Keratinocyte (primary cell): Measurements from ENCODE around the gene SLC1A2. TPM values are rescaled to one million over a fixed set of nuclear protein-coding genes. Genes with fewer than 3 reads are reported as not detected.

Source experiments
- DNase-seq: peaks from one replicate; pipeline ENCODE4 v3.0.0-alpha.2; 2011; ENCODE audit warnings: low read depth, missing footprints, low spot score
- FAIRE-seq: peaks from 2 replicates; lab custom pipeline; 2011; peaks lifted over from hg19 to GRCh38; lab: Jason Lieb, UNC
- H2AFZ ChIP-seq: 2 replicates; pipeline ENCODE4 v1.6.0; 2012; ENCODE audit warnings: low read length, control low read depth, inconsistent platforms; ENCODE audit not compliant: control insufficient read depth
- H3K27ac ChIP-seq: 2 replicates; pipeline ENCODE4 v1.5.1; 2011; ENCODE audit warnings: low read length; ENCODE audit not compliant: control insufficient read depth, insufficient read depth
- H3K27me3 ChIP-seq: 3 replicates; pipeline ENCODE4 v1.6.0; 2011; ENCODE audit warnings: low read length; ENCODE audit not compliant: control insufficient read depth, insufficient read depth; ENCODE audit errors: extremely low read depth
- H3K36me3 ChIP-seq, 2 experiments: 2 replicates in 1 of 2; 3 replicates in 1 of 2; pipeline ENCODE4 v1.5.1; 2011; ENCODE audit warnings: low read length in 2 of 2, mild to moderate bottlenecking in 1 of 2; ENCODE audit not compliant: control insufficient read depth in 2 of 2, insufficient read depth in 2 of 2; ENCODE audit errors: extremely low read depth in 1 of 2
- H3K4me1 ChIP-seq: 3 replicates; pipeline ENCODE4 v1.5.1; 2011; ENCODE audit warnings: low read length; ENCODE audit not compliant: control insufficient read depth, insufficient read depth; ENCODE audit errors: extremely low read depth
- H3K4me2 ChIP-seq: 3 replicates; pipeline ENCODE4 v1.6.0; 2011; ENCODE audit warnings: low read depth, low read length; ENCODE audit not compliant: control insufficient read depth, insufficient read depth; ENCODE audit errors: extremely low read depth
- H3K4me3 ChIP-seq, 3 experiments: fragments of 200-600 bp in 1 of 3; sonication (generic) in 1 of 3; 2 replicates in 2 of 3; 3 replicates in 1 of 3; pipeline ENCODE4 v1.5.1; 2011 to 2016; ENCODE audit warnings: low read length in 3 of 3, mild to moderate bottlenecking in 3 of 3, control low read depth in 2 of 3, inconsistent platforms in 1 of 3, low read depth in 1 of 3, mixed read lengths in 1 of 3, mixed run types in 1 of 3, moderate library complexity in 1 of 3; ENCODE audit not compliant: control insufficient read depth in 2 of 3, insufficient read depth in 2 of 3; ENCODE audit errors: extremely low read depth in 1 of 3
- H3K79me2 ChIP-seq: 2 replicates; pipeline ENCODE4 v1.6.0; 2012; ENCODE audit warnings: low read length; ENCODE audit not compliant: control insufficient read depth, insufficient read depth
- H3K9ac ChIP-seq: 3 replicates; pipeline ENCODE4 v1.6.0; 2011; ENCODE audit warnings: low read length; ENCODE audit not compliant: control insufficient read depth, insufficient read depth; ENCODE audit errors: extremely low read depth
- H3K9me1 ChIP-seq: 3 replicates; pipeline ENCODE4 v1.6.0; 2011; ENCODE audit warnings: low read length; ENCODE audit not compliant: control insufficient read depth, insufficient read depth; ENCODE audit errors: extremely low read depth
- H3K9me3 ChIP-seq: 2 replicates; pipeline ENCODE4 v1.5.1; 2012; ENCODE audit warnings: low read depth, low read length; ENCODE audit not compliant: control insufficient read depth
- H4K20me1 ChIP-seq: 3 replicates; pipeline ENCODE4 v1.6.0; 2011; ENCODE audit warnings: low read length; ENCODE audit not compliant: control insufficient read depth, insufficient read depth; ENCODE audit errors: extremely low read depth
- CTCF ChIP-seq, 3 experiments: IDR thresholded peaks in 1 of 3; conservative IDR thresholded peaks in 1 of 3; optimal IDR thresholded peaks in 1 of 3; 2 replicates in 2 of 3; 3 replicates in 1 of 3; pipeline versions ENCODE3 to v1.5.1; 2011; ENCODE audit warnings: low read length in 3 of 3, mild to moderate bottlenecking in 3 of 3, moderate library complexity in 2 of 3, control low read depth in 1 of 3, inconsistent platforms in 1 of 3; ENCODE audit not compliant: insufficient read depth in 2 of 3; ENCODE audit errors: extremely low read depth in 1 of 3
- EZH2 ChIP-seq: IDR thresholded peaks from one replicate; pipeline ENCODE4 v1.6.1; 2012; ENCODE audit warnings: inconsistent platforms, mild to moderate bottlenecking, low read length, moderate library complexity
- dilution Hi-C: fragments of 300-500 bp; cut with MboI; formaldehyde crosslinking; loops from one replicate; pipeline ENCODE4 v1.7.0; 2020; ENCODE audit warnings: low sequenced_read_pairs; ENCODE audit not compliant: extremely low pct_ligation_motif_present
- polyA plus RNA-seq, 5 experiments: library from polyadenylated mRNA; depleted of rRNA in 3 of 5; stranded (reverse) in 3 of 5; stranded (forward) in 1 of 5; unstranded in 1 of 5; fragments of >200 nt; gene quantifications; 1 replicate in 1 of 5; 2 replicates in 3 of 5; 3 replicates in 1 of 5; pipeline versions ENCODE4 v1.2.1 to v1.2.3, GENCODE V29; 2011 to 2012; ENCODE audit warnings: missing spikeins in 2 of 5, low read depth in 1 of 5, low replicate concordance in 1 of 5

SLC1A2 gene
- polyA plus RNA-seq, 1 donor (not counting 4 experiments of a cell fraction or from before 2014, with no cell fraction given) = under 0.01 TPM

GRCh38 chr11:35424157-35424940 is 5.0 kb upstream of the SLC1A2 start:
- Histone ChIP-seq H3K36me3 (no peaks in the 10 kb centered on the region), H2AFZ (no peak overlapping the region), H3K4me2 (no peak overlapping the region), H3K4me3 (no peak overlapping the region), H3K9me1 (no peaks in the 10 kb centered on the region), H3K27me3 (peaks cover 37% of the 10 kb centered on the region), H3K9me3 (no peaks in the 10 kb centered on the region), H4K20me1 (no peaks in the 10 kb centered on the region), H3K79me2 (no peaks in the 10 kb centered on the region), H3K4me1 (no peaks in the 10 kb centered on the region), H3K27ac (no peak overlapping the region), H3K9ac (no peak overlapping the region)
- TF ChIP-seq EZH2 (no peak), CTCF (optimal IDR thresholded peaks at IDR 0.05 in 1 of 3, IDR thresholded peaks at IDR 0.05 in 1 of 3, conservative IDR thresholded peaks at IDR 0.05 in 1 of 3; ENCODE audit: extremely low read depth in 1 of 3, insufficient read depth in 2 of 3, low read length in 3 of 3) (no peak)
- no peak for FAIRE-seq
- no peak for DNase-seq
- dilution Hi-C loops = no loop called here

GRCh38 chr11:35420371-35420770 is 1.0 kb upstream of the SLC1A2 start:
- Histone ChIP-seq H3K27me3 (peaks cover 71% of the 10 kb centered on the region), H3K4me1 (no peaks in the 10 kb centered on the region), H3K36me3 (no peaks in the 10 kb centered on the region), H3K79me2 (no peaks in the 10 kb centered on the region), H3K9me3 (no peaks in the 10 kb centered on the region), H3K9ac (no peak overlapping the region), H3K9me1 (no peaks in the 10 kb centered on the region), H3K4me3 (no peak overlapping the region), H2AFZ (no peak overlapping the region), H3K27ac (no peak overlapping the region), H3K4me2 (no peak overlapping the region), H4K20me1 (no peaks in the 10 kb centered on the region)
- DNase-seq = no peak
- no peak for FAIRE-seq
- TF ChIP-seq EZH2 = no peak
- dilution Hi-C loops = no loop called here
